GM18873 (cell line): ENCODE measurements around the gene ATP9B.
"Not testable (repeated sequence)": the region's sequence is repeated elsewhere in the genome, so short reads cannot be mapped to it uniquely, and the experiment has no call there.

Experiments used
- ATAC-seq: cut with Tn5 transposase; IDR thresholded peaks from one replicate; pipeline ENCODE4 v1.9.1; 2021; ENCODE audit warnings: mild to moderate bottlenecking, moderate library complexity, moderate number of reproducible peaks; ENCODE audit not compliant: unreplicated experiment, low FRiP score

Gene ATP9B

DNA sequence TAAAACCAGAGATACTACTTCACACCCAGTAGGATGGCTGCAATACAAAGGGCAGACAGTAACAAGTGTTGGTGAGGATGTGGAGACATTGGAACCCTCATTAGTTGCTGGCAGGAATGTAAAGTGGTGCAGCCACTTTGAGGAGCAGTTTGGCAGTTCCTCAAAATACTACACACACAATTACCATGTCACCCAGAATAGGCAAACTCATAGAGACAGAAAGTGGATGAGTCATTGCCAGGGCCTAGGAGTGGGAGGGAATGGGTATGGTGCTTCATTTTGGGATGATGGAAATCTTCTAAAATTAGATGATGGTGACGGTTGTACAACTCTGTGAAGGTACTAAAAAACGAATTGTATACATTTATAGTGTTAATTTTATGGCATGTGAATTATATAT lies 54.8 kb downstream of the ATP9B start:
- ATAC-seq: no peak

GRCh38 chr18:79129120-79129519 lies 59.9 kb downstream of the ATP9B start:
- no peak for ATAC-seq

GRCh38 chr18:79133724-79134123 lies 64.5 kb downstream of the ATP9B start:
- no peak for ATAC-seq

- no peak for ATAC-seq
Observed at GRCh38 chr18:79135924-79136323, 66.7 kb downstream of the ATP9B start.

DNA sequence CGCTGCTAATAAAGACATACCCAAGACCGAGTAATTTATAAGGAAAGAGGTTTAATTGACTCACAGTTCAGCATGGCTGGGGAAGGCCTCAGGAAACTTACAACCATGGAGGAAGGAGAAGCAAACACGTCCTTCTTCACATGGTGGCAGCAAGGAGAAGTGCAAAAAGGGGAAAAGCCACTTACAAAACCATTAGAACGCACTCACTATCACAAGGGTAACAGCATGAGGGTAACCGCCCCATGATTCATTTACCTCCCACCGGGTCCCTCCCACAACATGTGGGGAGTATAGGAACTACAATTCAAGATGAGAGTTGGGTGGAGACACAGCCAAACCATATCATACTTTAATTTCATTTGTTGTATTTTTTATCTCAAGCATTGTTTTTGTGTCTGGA lies 67.5 kb downstream of the ATP9B start:
- no peak for ATAC-seq

DNA sequence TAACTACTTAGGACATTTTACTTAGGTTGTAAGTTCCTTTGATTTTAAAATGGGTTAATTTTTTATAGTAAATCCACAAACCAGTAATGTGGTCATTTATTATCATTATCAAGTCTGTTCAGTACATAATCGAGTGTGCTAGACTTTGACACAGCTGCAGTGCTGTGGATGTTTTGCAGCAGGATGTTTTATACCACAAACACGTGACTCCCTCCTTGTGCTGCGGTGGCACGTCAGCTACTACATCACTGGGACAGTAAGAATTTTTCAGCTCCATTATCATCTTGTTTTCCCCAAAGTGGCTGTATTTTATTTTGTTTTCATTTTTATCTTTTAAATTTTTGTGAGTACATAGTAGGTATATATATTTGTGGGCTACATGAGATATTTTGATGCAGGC lies 70.0 kb downstream of the ATP9B start:
- no peak for ATAC-seq

GRCh38 chr18:79147014-79147413 lies 77.8 kb downstream of the ATP9B start:
- ATAC-seq: no peak

GRCh38 chr18:79151191-79151590 lies 82.0 kb downstream of the ATP9B start:
- no peak for ATAC-seq

GRCh38 chr18:79156327-79156726 lies 87.1 kb downstream of the ATP9B start:
- no peak for ATAC-seq

GRCh38 chr18:79164706-79165105 lies 95.5 kb downstream of the ATP9B start:
- no peak for ATAC-seq

- no peak for ATAC-seq
Observed at GRCh38 chr18:79166702-79167101, 97.5 kb downstream of the ATP9B start.

GRCh38 chr18:79167526-79168190 lies 98.5 kb downstream of the ATP9B start:
- ATAC-seq: no peak

GRCh38 chr18:79169958-79170555 lies 100.9 kb downstream of the ATP9B start:
- ATAC-seq: no peak

- not testable (repeated sequence) for ATAC-seq
Observed at GRCh38 chr18:79172331-79172730, 103.1 kb downstream of the ATP9B start.

- no peak for ATAC-seq
Observed at GRCh38 chr18:79173742-79174141, 104.5 kb downstream of the ATP9B start.

GRCh38 chr18:79178113-79178531 lies 108.9 kb downstream of the ATP9B start:
- ATAC-seq: no peak

DNA sequence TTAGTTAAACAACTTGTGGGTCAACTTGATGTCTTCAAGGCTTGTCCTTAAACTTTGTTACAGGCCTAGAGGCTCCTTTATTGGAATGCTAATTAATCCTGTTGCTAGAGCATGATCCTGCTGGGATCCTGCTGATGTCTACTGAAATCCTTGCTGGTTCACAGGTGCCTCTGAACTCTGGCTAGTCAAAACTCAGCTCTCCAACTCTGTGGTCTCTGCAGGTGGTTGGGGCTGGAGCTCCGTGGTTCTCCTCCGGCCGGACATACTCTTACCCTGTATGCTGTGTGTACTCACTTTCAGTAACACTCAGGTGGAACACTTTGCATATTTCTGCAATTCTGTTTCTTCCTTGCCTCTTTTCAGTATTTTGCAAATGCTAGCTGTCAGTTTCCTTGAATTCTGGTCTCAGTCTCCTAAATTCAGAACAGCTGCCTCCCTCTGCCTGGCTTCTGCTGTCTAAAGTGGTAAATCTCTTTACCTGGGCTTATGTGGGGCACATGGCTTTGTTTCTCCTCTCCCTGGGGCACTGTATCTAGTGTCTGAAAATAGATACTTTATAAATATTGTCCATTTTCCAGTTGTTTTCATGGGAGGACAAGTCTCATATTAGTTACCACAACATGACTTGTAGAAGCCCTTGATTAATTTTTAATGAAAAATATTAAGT lies 113.0 kb downstream of the ATP9B start:
- ATAC-seq: no peak

DNA sequence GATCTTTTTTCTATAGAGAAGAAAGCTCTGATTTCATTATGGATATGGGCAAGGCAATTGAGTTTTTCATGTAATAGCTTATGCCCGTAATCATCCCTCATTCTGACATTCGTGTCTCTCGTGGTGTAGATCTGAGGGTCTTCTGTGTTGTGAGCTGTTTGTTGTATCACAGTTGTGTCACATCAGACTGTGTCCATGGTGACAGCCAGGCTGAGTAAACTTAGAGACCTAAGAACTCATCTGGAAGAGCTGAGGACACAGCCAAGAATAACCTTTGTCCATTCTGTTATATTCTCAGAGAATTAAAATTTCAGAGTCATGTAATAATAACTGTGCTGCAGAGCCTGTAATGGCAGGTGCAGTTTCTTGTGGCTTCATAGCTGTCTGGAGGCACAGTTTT lies 116.5 kb downstream of the ATP9B start:
- no peak for ATAC-seq

- no peak for ATAC-seq
Observed at GRCh38 chr18:79186649-79187048, 117.5 kb downstream of the ATP9B start.

GRCh38 chr18:79187532-79188277 lies 118.5 kb downstream of the ATP9B start:
- ATAC-seq: no peak

GRCh38 chr18:79191418-79191817 lies 122.2 kb downstream of the ATP9B start:
- ATAC-seq: no peak
